ENCODE data around the gene MT1B. TPM values are rescaled to one million over a fixed set of nuclear protein-coding genes. Genes with fewer than 3 reads are reported as not detected.

The MT1B gene
- total and polyA plus RNA-seq, 2 of the 4 experiments (the other 2 are of a cell fraction): not detected

DNA sequence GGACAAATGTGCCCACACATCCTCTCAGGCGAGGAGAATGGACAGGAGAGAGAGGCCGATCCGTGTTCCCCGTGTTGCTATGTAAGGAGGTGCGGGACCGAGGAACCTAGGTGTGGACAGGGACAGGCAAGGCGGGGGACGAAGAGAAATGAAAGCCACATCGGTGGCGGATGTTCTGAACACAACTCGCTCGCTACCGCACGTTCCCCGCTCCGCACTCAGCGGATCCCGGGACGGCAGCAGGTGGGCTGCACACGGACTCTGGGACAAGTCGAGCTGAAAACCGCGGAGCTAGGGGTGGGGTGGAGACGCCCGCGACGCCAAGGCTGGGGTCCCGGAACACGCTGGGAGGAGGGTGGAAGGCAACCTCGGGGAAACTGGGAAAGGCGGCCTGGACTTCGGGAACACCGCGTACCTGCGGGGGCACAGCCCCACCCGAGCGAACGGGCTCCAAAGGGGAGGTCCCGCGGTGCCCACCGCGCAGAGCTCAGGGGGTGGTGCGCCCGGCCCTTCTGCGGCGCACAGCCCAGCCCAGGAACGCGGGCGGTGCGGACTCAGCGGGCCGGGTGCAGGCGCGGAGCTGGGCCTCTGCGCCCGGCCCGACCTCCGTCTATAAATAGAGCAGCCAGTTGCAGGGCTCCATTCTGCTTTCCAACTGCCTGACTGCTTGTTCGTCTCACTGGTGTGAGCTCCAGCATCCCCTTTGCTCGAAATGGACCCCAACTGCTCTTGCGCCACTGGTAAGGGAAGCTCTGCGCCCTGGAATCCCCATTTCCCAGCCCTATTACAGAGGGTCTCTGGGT lies 26.3 kb upstream of the MT1B start, which contains the start of gene MT1E:
Gene MT1E (plus strand): TSS at position 642 of the 803 bp plus-strand sequence. CDS start 71 bp downstream, at position 713.
- peak within 1 kb of the TSS; percentile 100 for H2AK5ac ChIP-seq (ENCODE audit: low read depth, low read length)
- H3K36me3 ChIP-seq (ENCODE audit: control insufficient read depth, insufficient read depth, low read length): no peaks in the 10 kb centered on the region
- in situ Hi-C loops (cut with MboI; ENCODE audit: low sequenced_read_pairs): no loop called here
- DNase-seq: peak; percentile 76
- TF ChIP-seq MAZ (IDR thresholded peaks at IDR 0.05; ENCODE audit: borderline replicate concordance, low read depth, low read length) (no peak), POLR2A (IDR thresholded peaks at IDR 0.05; ENCODE audit: low read depth, low read length) (peak; percentile 95)
- no peaks in the 10 kb centered on the region for H3K9me3 ChIP-seq (ENCODE audit: control insufficient read depth, insufficient read depth, low read length)
- H3K79me1 ChIP-seq (ENCODE audit: low read depth in 1 of 2, low read length in 2 of 2): peaks cover 3 to 13% of the 10 kb centered on the region in 2 experiments; a peak in 3 of 4 replicates
- H2BK5ac ChIP-seq (ENCODE audit: low read depth, low read length, poor library complexity, severe bottlenecking): peak within 1 kb of the TSS; percentile 92
- H3K4me1 ChIP-seq (ENCODE audit: control insufficient read depth, insufficient read depth, low read length): peaks cover 17% of the 10 kb centered on the region
- H2BK120ac ChIP-seq (ENCODE audit: low read depth, low read length): peak within 1 kb of the TSS; percentile 92
- peak within 1 kb of the TSS; percentile 98 for H2AFZ ChIP-seq (replicated peaks; ENCODE audit: low read length, poor library complexity)
- H4K8ac ChIP-seq (ENCODE audit: low read depth in 2 of 2, low read length in 2 of 2): peak within 1 kb of the TSS; percentile 97 to 98
- POLR2A ChIA-PET (ENCODE audit: unreplicated experiment): interaction anchor here (0.6 to 3.8 kb wide), 3 partner anchors 8 to 408 kb away, joined by 3 to 37 read pairs (median 12); partner anchors contain the start of gene MT2A
- 13% methylated on average over 30 of the region's 62 CpGs; no CpG with 5 or more reads in 1 of the 2 experiments for WGBS, 2 experiments (ENCODE audit: extremely low coverage in 2 of 2, insufficient read length in 1 of 2)
- intact Hi-C loops (cut with micrococcal nuclease): loop anchor here (5.0 kb wide), 1 partner anchor 57 kb away; the partner anchor contains the start of gene MT1X
- peak within 1 kb of the TSS; percentile 97 for H2AK9ac ChIP-seq (replicated peaks; ENCODE audit: low read depth, low read length, poor library complexity)
- H2BK20ac ChIP-seq (ENCODE audit: low read depth, low read length): peak within 1 kb of the TSS; percentile 79
- H3K27ac ChIP-seq (ENCODE audit: insufficient read depth, low read length): peak within 1 kb of the TSS; percentile 85
- H3K14ac ChIP-seq (replicated peaks; ENCODE audit: low read depth, low read length): peak within 1 kb of the TSS; percentile 96
- H4K20me1 ChIP-seq (ENCODE audit: insufficient read depth, low read length): no peaks in the 10 kb centered on the region
- H3K23ac ChIP-seq (ENCODE audit: low read depth, low read length): peak within 1 kb of the TSS; percentile 96
- H3K4ac ChIP-seq (ENCODE audit: low read depth, low read length): peak within 1 kb of the TSS; percentile 97
- CTCF ChIA-PET: interaction anchor here (1.5 kb wide), 1 partner anchor 14 kb away, joined by 3 read pairs; no protein-coding TSS in a partner anchor
- H3K9me1 ChIP-seq (ENCODE audit: insufficient read depth, low read length): peaks cover 4% of the 10 kb centered on the region; the same call in 1 of the 2 replicates
- H3K4me3 ChIP-seq (ENCODE audit: insufficient read depth, low read depth, low read length): peak within 1 kb of the TSS; percentile 51
- H3K9ac ChIP-seq (ENCODE audit: low read depth, low read length): peak within 1 kb of the TSS; percentile 84
- no TSS peak for BruUV-seq (replicated peaks)
- ATAC-seq (ENCODE audit: low read depth): peak; percentile 91
- no peaks in the 10 kb centered on the region for H3K27me3 ChIP-seq (ENCODE audit: control insufficient read depth, insufficient read depth, low read length)
- H3K56ac ChIP-seq (ENCODE audit: extremely low read depth, insufficient read depth, low read length): peak within 1 kb of the TSS; percentile 88
- dilution Hi-C loops (cut with HindIII; ENCODE audit: low sequenced_read_pairs, unreplicated experiment): no loop called here
- H3K4me2 ChIP-seq (ENCODE audit: low read depth, low read length): peak within 1 kb of the TSS; percentile 96
- H2BK15ac ChIP-seq (ENCODE audit: low read depth, low read length): peak within 1 kb of the TSS; percentile 95
- H4K91ac ChIP-seq (ENCODE audit: insufficient read depth, low read depth, low read length): peak within 1 kb of the TSS; percentile 96
- H3K18ac ChIP-seq (ENCODE audit: low read depth, low read length): peak within 1 kb of the TSS; percentile 91
- H4K5ac ChIP-seq (ENCODE audit: low read depth, low read length): peak within 1 kb of the TSS; percentile 98

Measured in IMR-90 (cell line).